Smooth muscle cell (in vitro differentiated cells): Measurements from ENCODE around the gene PARP14. TPM values are rescaled to one million over a fixed set of nuclear protein-coding genes. Genes with fewer than 3 reads are reported as not detected.

Source experiments
- DNase-seq: peaks from one replicate; lab custom pipeline; 2025; ENCODE audit not compliant: unreplicated experiment; lab: John Stamatoyannopoulos, UW
- H2AFZ ChIP-seq: fragments of 200-600 bp; sonication (generic); 2 replicates; pipeline ENCODE4 v1.6.0; 2016; ENCODE audit warnings: antibody characterized with exemption, low read depth, mild to moderate bottlenecking
- H3F3A ChIP-seq: fragments of 200-600 bp; sonication (generic); 2 replicates; pipeline ENCODE4 v1.6.0; 2017; ENCODE audit warnings: antibody characterized with exemption, low read depth
- H3K27ac ChIP-seq: fragments of 200-600 bp; sonication (generic); 2 replicates; pipeline ENCODE4 v1.5.1; 2016; ENCODE audit warnings: low read depth, mild to moderate bottlenecking
- H3K27me3 ChIP-seq: fragments of 200-600 bp; sonication (generic); 2 replicates; pipeline ENCODE4 v1.6.1; 2016; ENCODE audit warnings: low read depth, mild to moderate bottlenecking
- H3K36me3 ChIP-seq: fragments of 200-600 bp; sonication (generic); 2 replicates; pipeline ENCODE4 v1.5.1; 2016; ENCODE audit warnings: low read depth
- H3K4me1 ChIP-seq: fragments of 200-600 bp; sonication (generic); 2 replicates; pipeline ENCODE4 v1.5.1; 2016; ENCODE audit warnings: low read depth
- H3K4me2 ChIP-seq: fragments of 200-600 bp; sonication (generic); 2 replicates; pipeline ENCODE4 v1.6.0; 2016; ENCODE audit warnings: mild to moderate bottlenecking
- H3K4me3 ChIP-seq: fragments of 200-600 bp; sonication (generic); 2 replicates; pipeline ENCODE4 v1.5.1; 2016; ENCODE audit warnings: mild to moderate bottlenecking
- H3K79me2 ChIP-seq: fragments of 200-600 bp; sonication (generic); 2 replicates; pipeline ENCODE4 v1.6.0; 2016; ENCODE audit warnings: low read depth, mild to moderate bottlenecking
- H3K9ac ChIP-seq: fragments of 200-600 bp; sonication (generic); 2 replicates; pipeline ENCODE4 v1.6.0; 2016; ENCODE audit warnings: low read depth
- H3K9me3 ChIP-seq: fragments of 200-600 bp; sonication (generic); replicated peaks from 2 replicates; pipeline ENCODE4 v1.5.1; 2016; ENCODE audit warnings: low read depth
- H4K20me1 ChIP-seq: fragments of 200-600 bp; sonication (generic); 2 replicates; pipeline ENCODE4 v1.6.0; 2016; ENCODE audit warnings: low read depth
- WGBS: methylation state at CpG from one replicate; pipeline ENCODE4 v1.1.7; 2016; ENCODE audit warnings: low lambda C conversion rate; 5-methylcytosine and 5-hydroxymethylcytosine counted together
- polyA plus RNA-seq: library from polyadenylated mRNA; unstranded; fragments of >200 nt; fragmentation: Nextera tagmentation; extraction: Ambion mirVana; gene quantifications from 2 replicates; pipeline ENCODE4 v1.2.1, GENCODE V29; 2016
- total RNA-seq: library from RNA; depleted of rRNA; stranded (reverse); fragments of >200 nt; gene quantifications from 2 replicates; pipeline ENCODE4 v1.2.3, GENCODE V29; 2014
- TF ChIP-seq, protein P1 (sequence below): fragments of 200-600 bp; sonication (generic); IDR thresholded peaks from 2 replicates; pipeline ENCODE4 v1.5.1; 2017; ENCODE audit warnings: borderline replicate concordance, mild to moderate bottlenecking, antibody characterized with exemption; ENCODE audit not compliant: insufficient read depth, poor library complexity, severe bottlenecking

The PARP14 gene
- total and polyA plus RNA-seq, 2 experiments from 2014 or later, result 2.8 to 14.5 TPM

DNA sequence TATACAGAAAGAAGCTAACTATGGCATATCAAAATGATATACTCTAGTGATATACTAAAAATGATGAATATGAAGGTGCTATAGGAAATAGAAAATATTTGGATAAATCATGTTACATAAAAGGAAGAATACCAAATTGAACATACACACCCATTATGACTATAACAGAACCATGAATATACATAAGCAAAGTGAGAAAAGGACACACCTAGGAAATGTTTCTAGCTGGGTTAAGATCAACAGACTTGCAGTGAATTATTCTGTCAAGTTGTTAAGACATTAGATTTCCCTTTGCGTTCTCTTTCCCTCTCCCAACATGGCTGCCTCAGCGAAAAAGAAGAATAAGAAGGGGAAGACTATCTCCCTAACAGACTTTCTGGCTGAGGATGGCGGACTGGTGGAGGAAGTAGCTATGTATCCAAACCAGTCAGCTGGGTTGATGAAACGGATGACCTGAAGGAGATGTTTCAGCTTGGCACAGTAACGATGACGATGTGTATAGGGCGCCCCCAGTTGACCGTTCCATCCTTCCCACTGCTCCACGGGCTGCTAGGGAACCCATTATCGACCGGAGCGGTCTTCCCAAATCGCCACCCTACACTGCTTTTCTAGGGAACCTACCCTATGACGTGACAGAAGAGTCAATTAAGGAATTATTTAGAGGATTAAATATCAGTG is 20.2 kb upstream of the PARP14 start:
- Histone ChIP-seq H3K4me2 (no peak overlapping the region), H2AFZ (no peak overlapping the region)

DNA sequence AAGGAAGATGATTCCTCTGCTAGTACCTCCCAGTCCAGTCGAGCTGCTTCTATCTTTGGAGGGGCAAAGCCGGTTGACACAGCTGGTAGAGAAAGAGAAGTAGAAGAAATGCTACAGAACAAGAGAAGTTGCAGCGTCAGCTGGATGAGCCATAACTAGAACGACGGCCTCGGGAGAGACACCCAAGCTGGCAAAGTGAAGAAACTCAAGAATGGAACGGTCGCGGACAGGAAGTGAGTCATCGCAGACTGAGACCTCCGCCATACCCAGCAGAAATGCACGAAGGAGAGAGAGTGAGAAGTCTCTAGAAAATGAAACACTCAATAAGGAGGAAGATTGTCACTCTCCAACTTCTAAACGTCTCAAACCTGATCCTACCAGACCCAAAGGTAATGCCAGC is 19.0 kb upstream of the PARP14 start:
- Histone ChIP-seq H3F3A (no peaks in the 10 kb centered on the region), H3K9me3 (no peaks in the 10 kb centered on the region), H3K4me2 (no peak overlapping the region), H3K27me3 (no peaks in the 10 kb centered on the region), H2AFZ (no peak overlapping the region), H3K4me1 (no peaks in the 10 kb centered on the region), H4K20me1 (no peaks in the 10 kb centered on the region), H3K27ac (no peak overlapping the region), H3K9ac (no peak overlapping the region), H3K79me2 (no peaks in the 10 kb centered on the region), H3K36me3 (no peaks in the 10 kb centered on the region), H3K4me3 (no peak overlapping the region)
- DNase-seq, result no peak
- WGBS, result 90% methylated on average over 13 of the region's 13 CpGs
- TF ChIP-seq, protein P1, sequence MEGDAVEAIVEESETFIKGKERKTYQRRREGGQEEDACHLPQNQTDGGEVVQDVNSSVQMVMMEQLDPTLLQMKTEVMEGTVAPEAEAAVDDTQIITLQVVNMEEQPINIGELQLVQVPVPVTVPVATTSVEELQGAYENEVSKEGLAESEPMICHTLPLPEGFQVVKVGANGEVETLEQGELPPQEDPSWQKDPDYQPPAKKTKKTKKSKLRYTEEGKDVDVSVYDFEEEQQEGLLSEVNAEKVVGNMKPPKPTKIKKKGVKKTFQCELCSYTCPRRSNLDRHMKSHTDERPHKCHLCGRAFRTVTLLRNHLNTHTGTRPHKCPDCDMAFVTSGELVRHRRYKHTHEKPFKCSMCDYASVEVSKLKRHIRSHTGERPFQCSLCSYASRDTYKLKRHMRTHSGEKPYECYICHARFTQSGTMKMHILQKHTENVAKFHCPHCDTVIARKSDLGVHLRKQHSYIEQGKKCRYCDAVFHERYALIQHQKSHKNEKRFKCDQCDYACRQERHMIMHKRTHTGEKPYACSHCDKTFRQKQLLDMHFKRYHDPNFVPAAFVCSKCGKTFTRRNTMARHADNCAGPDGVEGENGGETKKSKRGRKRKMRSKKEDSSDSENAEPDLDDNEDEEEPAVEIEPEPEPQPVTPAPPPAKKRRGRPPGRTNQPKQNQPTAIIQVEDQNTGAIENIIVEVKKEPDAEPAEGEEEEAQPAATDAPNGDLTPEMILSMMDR, result no peak

More for the DNA sequence above, 20.2 kb upstream of the PARP14 start:
- 58% methylated on average over 14 of the region's 14 CpGs for WGBS
- no peaks in the 10 kb centered on the region for H3K4me1 ChIP-seq
- no peaks in the 10 kb centered on the region for H3F3A ChIP-seq
- TF ChIP-seq, protein P1, result no peak
- H3K27ac ChIP-seq, result no peak overlapping the region
- DNase-seq, result no peak
- H3K9me3 ChIP-seq, result no peaks in the 10 kb centered on the region
- H3K4me3 ChIP-seq, result no peak overlapping the region
- H3K27me3 ChIP-seq, result no peaks in the 10 kb centered on the region
- no peaks in the 10 kb centered on the region for H3K36me3 ChIP-seq
- H3K9ac ChIP-seq, result no peak overlapping the region
- no peaks in the 10 kb centered on the region for H4K20me1 ChIP-seq
- H3K79me2 ChIP-seq, result no peaks in the 10 kb centered on the region

DNA sequence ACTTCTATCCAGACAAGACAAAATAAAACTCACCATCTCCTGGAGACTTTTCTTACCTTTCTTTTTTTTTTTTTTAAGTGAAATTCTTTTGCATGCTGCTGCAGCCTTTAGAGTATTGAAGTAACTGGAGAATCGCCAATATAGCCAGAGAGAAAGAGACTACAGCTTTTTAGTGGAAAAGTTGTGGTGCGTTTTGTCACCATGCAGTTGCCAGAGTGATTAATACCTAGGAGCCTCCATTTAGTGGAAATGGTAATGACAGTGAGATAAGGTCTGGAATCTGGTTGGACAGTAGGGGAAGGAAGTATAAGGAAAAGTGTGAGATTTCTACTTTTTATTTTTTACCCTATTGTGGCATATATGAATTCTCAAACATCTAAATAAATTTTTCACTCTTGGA is 18.1 kb upstream of the PARP14 start:
- Histone ChIP-seq H4K20me1 (no peaks in the 10 kb centered on the region), H3K36me3 (no peaks in the 10 kb centered on the region), H3F3A (no peaks in the 10 kb centered on the region), H3K27ac (no peak overlapping the region), H3K4me1 (no peaks in the 10 kb centered on the region), H3K4me3 (no peak overlapping the region), H3K9me3 (no peaks in the 10 kb centered on the region), H3K9ac (no peak overlapping the region), H3K79me2 (no peaks in the 10 kb centered on the region), H3K27me3 (no peaks in the 10 kb centered on the region), H2AFZ (no peak overlapping the region), H3K4me2 (no peak overlapping the region)
- TF ChIP-seq, protein P1, result no peak
- WGBS, result 82% methylated on average over 2 of the region's 2 CpGs
- DNase-seq, result no peak

DNA sequence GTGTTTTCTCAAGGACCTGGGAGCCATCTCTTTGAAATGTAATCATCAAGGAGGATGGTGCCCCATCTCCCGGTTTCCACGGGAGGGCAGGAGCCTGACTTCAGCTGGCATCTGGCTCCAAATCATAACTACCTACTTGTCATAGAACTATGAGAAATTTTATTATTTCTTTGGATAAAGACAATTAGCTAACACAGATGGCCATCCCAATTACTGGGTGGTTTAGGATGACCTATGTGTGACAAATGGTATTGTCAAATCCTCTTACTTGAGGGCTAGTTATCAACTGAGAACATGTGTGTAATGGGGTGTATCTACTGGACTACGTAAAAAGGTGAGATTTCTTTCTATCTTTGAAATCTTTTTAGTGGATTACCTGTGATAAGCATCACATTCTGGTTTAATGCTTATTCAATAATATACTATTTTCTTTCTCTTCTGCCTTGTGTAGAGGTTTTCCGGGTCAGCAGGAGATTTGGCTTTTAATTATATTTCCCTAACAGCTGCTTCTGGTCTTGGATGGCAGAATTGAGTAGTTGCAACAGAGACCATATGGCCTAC is 15.3 kb upstream of the PARP14 start:
- no peak overlapping the region for H3K9ac ChIP-seq
- no peaks in the 10 kb centered on the region for H4K20me1 ChIP-seq
- no peaks in the 10 kb centered on the region for H3K79me2 ChIP-seq
- DNase-seq, result no peak
- TF ChIP-seq, protein P1, result no peak
- H3K4me2 ChIP-seq, result no peak overlapping the region
- no peaks in the 10 kb centered on the region for H3K4me1 ChIP-seq
- no peaks in the 10 kb centered on the region for H3K27me3 ChIP-seq
- H3K36me3 ChIP-seq, result no peaks in the 10 kb centered on the region
- H3K27ac ChIP-seq, result no peak overlapping the region
- no peak overlapping the region for H2AFZ ChIP-seq
- H3K4me3 ChIP-seq, result no peak overlapping the region
- no peaks in the 10 kb centered on the region for H3K9me3 ChIP-seq
- no peaks in the 10 kb centered on the region for H3F3A ChIP-seq
- WGBS, result 89% methylated on average over 4 of the region's 4 CpGs
